Breast epithelium (tissue), 3 donors: ENCODE data around the gene DNAJC21.

Source experiments
- CTCF ChIP-seq, 3 donors: fragments of 450-650 bp; IDR thresholded peaks; one replicate each; pipeline ENCODE4 v1.5.1; 2016 to 2017; ENCODE audit warnings: antibody characterized with exemption in 3 of 3, mild to moderate bottlenecking in 3 of 3, moderate library complexity in 3 of 3
- POLR2AphosphoS5 ChIP-seq, 3 donors: sonication (generic); formaldehyde crosslinking; IDR thresholded peaks; one replicate each; pipeline ENCODE4 v1.6.1; 2017; ENCODE audit warnings: antibody characterized with exemption in 3 of 3

GRCh38 chr5:34903260-34903659 is 26.1 kb upstream of the DNAJC21 start:
- TF ChIP-seq POLR2AphosphoS5 (IDR thresholded peaks at IDR 0.05): no peak
- TF ChIP-seq CTCF (IDR thresholded peaks at IDR 0.05): no peak
